Measurements from ENCODE around the gene NEURL3.

DNA sequence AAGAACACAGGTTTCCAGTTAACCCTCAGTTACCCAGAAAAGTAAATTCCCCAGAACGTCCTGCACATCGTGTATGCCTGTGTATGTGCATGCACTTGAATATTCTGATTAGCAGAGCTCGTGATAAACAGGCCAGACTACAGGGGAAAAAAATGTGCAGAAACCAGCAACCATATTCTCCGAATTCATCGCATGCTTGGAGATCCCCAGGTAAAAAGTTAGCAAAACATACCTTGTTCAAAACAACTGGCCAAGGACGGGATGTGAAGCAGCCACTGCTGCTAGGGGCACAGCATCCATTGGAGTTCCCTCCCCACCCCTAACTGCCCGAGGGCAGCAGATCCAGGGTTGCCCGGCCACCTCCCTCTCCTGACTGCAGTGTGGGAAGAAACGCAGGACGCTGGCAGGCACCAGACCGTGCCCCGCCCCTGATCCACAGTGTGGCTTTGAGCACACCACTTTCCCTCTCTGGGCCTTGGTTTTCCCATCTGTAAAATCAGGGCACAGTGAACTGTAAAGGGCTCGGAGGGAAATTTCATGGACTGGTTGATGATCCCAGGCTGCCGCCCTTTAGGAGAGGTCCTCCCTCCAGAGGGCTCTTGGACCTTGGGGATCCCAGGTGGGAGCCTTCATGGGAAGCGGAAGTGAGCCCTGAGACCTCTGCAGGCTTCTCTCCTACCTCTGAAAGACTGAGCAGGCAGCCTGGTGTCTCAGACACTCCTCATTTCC, 19.5 kb upstream of the NEURL3 start:
- TF ChIP-seq CTCF (conservative IDR thresholded peaks at IDR 0.05 in 1 of 2, IDR thresholded peaks at IDR 0.05 in 1 of 2; ENCODE audit: low read depth in 1 of 2, low read length in 2 of 2) (no peak), EZH2 (IDR thresholded peaks at IDR 0.05; ENCODE audit: low read length, missing control alignments) (no peak)
